ENCODE measurements around the gene CACNA1B.

The CACNA1B gene

GRCh38 chr9:137875354-137875753 lies 2.2 kb upstream of the CACNA1B start:
- H3K4me1 ChIP-seq (ENCODE audit: control insufficient read depth, insufficient read depth, low read depth, low read length): peaks cover 9% of the 10 kb centered on the region
- H2AFZ ChIP-seq (ENCODE audit: low read depth, low read length): no peak overlapping the region
- H3K27ac ChIP-seq (ENCODE audit: low read length, poor library complexity, severe bottlenecking): no peak overlapping the region
- no peak overlapping the region for H2BK120ac ChIP-seq (ENCODE audit: low read depth, low read length)
- H2BK5ac ChIP-seq (ENCODE audit: low read depth, low read length, poor library complexity, severe bottlenecking): no peak overlapping the region
- H3K14ac ChIP-seq (ENCODE audit: low read length in 2 of 2): no peak overlapping the region
- H3K9me3 ChIP-seq (ENCODE audit: control insufficient read depth, low read length): peaks cover 3% of the 10 kb centered on the region
- H3K23ac ChIP-seq (ENCODE audit: low read length in 2 of 2): no peak overlapping the region
- no peak overlapping the region for H2BK12ac ChIP-seq (ENCODE audit: low read length in 2 of 2)
- H2BK15ac ChIP-seq (ENCODE audit: low read depth, poor library complexity, severe bottlenecking): no peak overlapping the region
- no peak overlapping the region for H4K91ac ChIP-seq (ENCODE audit: low read length)
- H3K9ac ChIP-seq (ENCODE audit: low read length): no peak overlapping the region
- 84% methylated on average over 14 of the region's 14 CpGs for WGBS
- H3K79me1 ChIP-seq (replicated peaks; ENCODE audit: low read length, poor library complexity, severe bottlenecking): no peaks in the 10 kb centered on the region
- no peak overlapping the region for H4K8ac ChIP-seq (ENCODE audit: low read length)
- H2AK5ac ChIP-seq (ENCODE audit: low read length, severe bottlenecking): no peak overlapping the region
- peaks cover 20 to 40% of the 10 kb centered on the region in 2 experiments for H3K27me3 ChIP-seq (ENCODE audit: control insufficient read depth in 1 of 2, insufficient read depth in 1 of 2, low read length in 2 of 2)
- H3K4me2 ChIP-seq (ENCODE audit: low read length, poor library complexity, severe bottlenecking): no peak overlapping the region
- H3K4ac ChIP-seq (ENCODE audit: low read depth in 1 of 2, low read length in 2 of 2): no peak overlapping the region
- DNase-seq: no peak
- no peak overlapping the region for H3K18ac ChIP-seq (ENCODE audit: low read depth in 1 of 2, low read length in 2 of 2)
- H3K36me3 ChIP-seq (ENCODE audit: control insufficient read depth in 1 of 2, insufficient read depth in 2 of 2, low read depth in 1 of 2, low read length in 2 of 2): no peaks in the 10 kb centered on the region
- no peak overlapping the region for H3K4me3 ChIP-seq (ENCODE audit: insufficient read depth in 1 of 2, low read depth in 1 of 2, low read length in 2 of 2)

GRCh38 chr9:137875846-137876245 lies 1.7 kb upstream of the CACNA1B start:
- no peak overlapping the region for H3K4me2 ChIP-seq (ENCODE audit: low read length, poor library complexity, severe bottlenecking)
- H3K4ac ChIP-seq (ENCODE audit: low read depth in 1 of 2, low read length in 2 of 2): no peak overlapping the region
- 91% methylated on average over 10 of the region's 10 CpGs for WGBS
- H3K36me3 ChIP-seq (ENCODE audit: control insufficient read depth in 1 of 2, insufficient read depth in 2 of 2, low read depth in 1 of 2, low read length in 2 of 2): no peaks in the 10 kb centered on the region
- H3K4me1 ChIP-seq (ENCODE audit: control insufficient read depth, insufficient read depth, low read depth, low read length): peaks cover 10% of the 10 kb centered on the region
- peaks cover 20 to 40% of the 10 kb centered on the region in 2 experiments for H3K27me3 ChIP-seq (ENCODE audit: control insufficient read depth in 1 of 2, insufficient read depth in 1 of 2, low read length in 2 of 2)
- no peak overlapping the region for H3K23ac ChIP-seq (ENCODE audit: low read length in 2 of 2)
- H2AK5ac ChIP-seq (ENCODE audit: low read length, severe bottlenecking): no peak overlapping the region
- peaks cover 3% of the 10 kb centered on the region for H3K9me3 ChIP-seq (ENCODE audit: control insufficient read depth, low read length)
- H2BK12ac ChIP-seq (ENCODE audit: low read length in 2 of 2): no peak overlapping the region
- H2BK5ac ChIP-seq (ENCODE audit: low read depth, low read length, poor library complexity, severe bottlenecking): no peak overlapping the region
- H3K18ac ChIP-seq (ENCODE audit: low read depth in 1 of 2, low read length in 2 of 2): no peak overlapping the region
- no peak overlapping the region for H4K8ac ChIP-seq (ENCODE audit: low read length)
- H2AFZ ChIP-seq (ENCODE audit: low read depth, low read length): no peak overlapping the region
- no peak overlapping the region for H3K4me3 ChIP-seq (ENCODE audit: insufficient read depth in 1 of 2, low read depth in 1 of 2, low read length in 2 of 2)
- no peak overlapping the region for H2BK120ac ChIP-seq (ENCODE audit: low read depth, low read length)
- no peak for DNase-seq
- no peak overlapping the region for H4K91ac ChIP-seq (ENCODE audit: low read length)
- no peak overlapping the region for H3K14ac ChIP-seq (ENCODE audit: low read length in 2 of 2)
- no peak overlapping the region for H2BK15ac ChIP-seq (ENCODE audit: low read depth, poor library complexity, severe bottlenecking)
- no peak overlapping the region for H3K27ac ChIP-seq (ENCODE audit: low read length, poor library complexity, severe bottlenecking)
- no peaks in the 10 kb centered on the region for H3K79me1 ChIP-seq (replicated peaks; ENCODE audit: low read length, poor library complexity, severe bottlenecking)
- H3K9ac ChIP-seq (ENCODE audit: low read length): no peak overlapping the region

GRCh38 chr9:137876269-137876668 lies 1.3 kb upstream of the CACNA1B start:
- H3K9ac ChIP-seq (ENCODE audit: low read length): no peak overlapping the region
- WGBS: 85% methylated on average over 8 of the region's 8 CpGs
- no peaks in the 10 kb centered on the region for H3K79me1 ChIP-seq (replicated peaks; ENCODE audit: low read length, poor library complexity, severe bottlenecking)
- no peak overlapping the region for H4K91ac ChIP-seq (ENCODE audit: low read length)
- H3K18ac ChIP-seq (ENCODE audit: low read depth in 1 of 2, low read length in 2 of 2): no peak overlapping the region
- peaks cover 10% of the 10 kb centered on the region for H3K4me1 ChIP-seq (ENCODE audit: control insufficient read depth, insufficient read depth, low read depth, low read length)
- no peak overlapping the region for H3K4me3 ChIP-seq (ENCODE audit: insufficient read depth in 1 of 2, low read depth in 1 of 2, low read length in 2 of 2)
- no peak overlapping the region for H2AK5ac ChIP-seq (ENCODE audit: low read length, severe bottlenecking)
- H2BK5ac ChIP-seq (ENCODE audit: low read depth, low read length, poor library complexity, severe bottlenecking): no peak overlapping the region
- H2AFZ ChIP-seq (ENCODE audit: low read depth, low read length): no peak overlapping the region
- no peak for DNase-seq
- no peaks in the 10 kb centered on the region for H3K36me3 ChIP-seq (ENCODE audit: control insufficient read depth in 1 of 2, insufficient read depth in 2 of 2, low read depth in 1 of 2, low read length in 2 of 2)
- H2BK120ac ChIP-seq (ENCODE audit: low read depth, low read length): no peak overlapping the region
- no peak overlapping the region for H3K4me2 ChIP-seq (ENCODE audit: low read length, poor library complexity, severe bottlenecking)
- no peak overlapping the region for H2BK15ac ChIP-seq (ENCODE audit: low read depth, poor library complexity, severe bottlenecking)
- H3K23ac ChIP-seq (ENCODE audit: low read length in 2 of 2): no peak overlapping the region
- peaks cover 20 to 42% of the 10 kb centered on the region in 2 experiments for H3K27me3 ChIP-seq (ENCODE audit: control insufficient read depth in 1 of 2, insufficient read depth in 1 of 2, low read length in 2 of 2)
- no peak overlapping the region for H2BK12ac ChIP-seq (ENCODE audit: low read length in 2 of 2)
- H3K4ac ChIP-seq (ENCODE audit: low read depth in 1 of 2, low read length in 2 of 2): no peak overlapping the region
- no peak overlapping the region for H3K27ac ChIP-seq (ENCODE audit: low read length, poor library complexity, severe bottlenecking)
- H3K14ac ChIP-seq (ENCODE audit: low read length in 2 of 2): no peak overlapping the region
- H4K8ac ChIP-seq (ENCODE audit: low read length): no peak overlapping the region
- H3K9me3 ChIP-seq (ENCODE audit: control insufficient read depth, low read length): peaks cover 3% of the 10 kb centered on the region

- no peak for DNase-seq
- Histone ChIP-seq H3K4me2 (ENCODE audit: low read length, poor library complexity, severe bottlenecking) (no peak overlapping the region), H4K91ac (ENCODE audit: low read length) (no peak overlapping the region), H3K27ac (ENCODE audit: low read length, poor library complexity, severe bottlenecking) (no peak overlapping the region), H4K8ac (ENCODE audit: low read length) (no peak overlapping the region), H2BK5ac (ENCODE audit: low read depth, low read length, poor library complexity, severe bottlenecking) (no peak overlapping the region), H3K18ac (ENCODE audit: low read depth in 1 of 2, low read length in 2 of 2) (no peak overlapping the region), H3K79me1 (replicated peaks; ENCODE audit: low read length, poor library complexity, severe bottlenecking) (no peaks in the 10 kb centered on the region), H3K9ac (ENCODE audit: low read length) (no peak overlapping the region), H3K36me3 (ENCODE audit: control insufficient read depth in 1 of 2, insufficient read depth in 2 of 2, low read depth in 1 of 2, low read length in 2 of 2) (no peaks in the 10 kb centered on the region), H3K27me3 (ENCODE audit: control insufficient read depth in 1 of 2, insufficient read depth in 1 of 2, low read length in 2 of 2) (peaks cover 20 to 43% of the 10 kb centered on the region in 2 experiments), H2BK120ac (ENCODE audit: low read depth, low read length) (no peak overlapping the region), H3K14ac (ENCODE audit: low read length in 2 of 2) (no peak overlapping the region), H3K4me1 (ENCODE audit: control insufficient read depth, insufficient read depth, low read depth, low read length) (peaks cover 10% of the 10 kb centered on the region), H3K4me3 (ENCODE audit: insufficient read depth in 1 of 2, low read depth in 1 of 2, low read length in 2 of 2) (no peak overlapping the region), H2BK15ac (ENCODE audit: low read depth, poor library complexity, severe bottlenecking) (no peak overlapping the region), H3K4ac (ENCODE audit: low read depth in 1 of 2, low read length in 2 of 2) (no peak overlapping the region), H3K23ac (ENCODE audit: low read length in 2 of 2) (no peak overlapping the region), H2BK12ac (ENCODE audit: low read length in 2 of 2) (no peak overlapping the region), H2AFZ (ENCODE audit: low read depth, low read length) (no peak overlapping the region), H2AK5ac (ENCODE audit: low read length, severe bottlenecking) (no peak overlapping the region), H3K9me3 (ENCODE audit: control insufficient read depth, low read length) (peaks cover 3% of the 10 kb centered on the region)
- whole genome bisulfite sequencing: 78% methylated on average over 47 of the region's 47 CpGs
Observed at GRCh38 chr9:137876781-137877386, 698 bp upstream of the CACNA1B start.
